ENCODE measurements around the gene KIAA0753.

DNA sequence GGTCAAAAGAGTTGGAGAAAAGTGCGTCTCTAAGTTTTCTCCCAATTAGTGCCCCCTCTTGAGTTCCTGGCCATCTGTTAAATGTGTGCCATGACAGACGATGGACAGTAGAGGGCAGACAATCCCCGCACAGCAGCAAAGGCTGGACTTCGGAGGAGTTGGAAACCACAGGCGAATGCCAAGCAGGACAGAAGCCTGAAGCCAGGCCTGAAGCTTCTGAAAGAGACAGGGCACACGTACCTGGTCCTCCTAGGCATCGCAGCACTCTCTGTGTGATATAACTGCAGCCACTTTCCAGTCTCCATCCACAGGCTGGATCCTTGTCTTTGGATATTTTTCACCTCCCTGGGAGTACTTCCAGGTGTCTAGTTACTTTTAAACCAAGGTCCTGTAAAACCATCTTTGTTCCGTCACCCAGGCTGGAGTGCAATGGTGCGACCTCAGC, 25.6 kb upstream of the KIAA0753 start:
- TF ChIP-seq BRD4 (CRISPR knock-in tag; IDR thresholded peaks at IDR 0.05) = no peak
- TF ChIP-seq ZKSCAN1 (IDR thresholded peaks at IDR 0.05; ENCODE audit: low read length) = no peak
- no peak for TF ChIP-seq ZNF790 (CRISPR knock-in tag; IDR thresholded peaks at IDR 0.05; ENCODE audit: borderline replicate concordance)
- no peak for TF ChIP-seq EP300 (IDR thresholded peaks at IDR 0.05; ENCODE audit: low read depth in 2 of 2, low read length in 2 of 2)
- no peak for TF ChIP-seq EP300 (CRISPR knock-in tag; IDR thresholded peaks at IDR 0.05; ENCODE audit: borderline replicate concordance)
- no peak for TF ChIP-seq CBX2 (IDR thresholded peaks at IDR 0.05; ENCODE audit: low read depth, low read length)
- TF ChIP-seq CBX2 (CRISPR knock-in tag; IDR thresholded peaks at IDR 0.05; ENCODE audit: low read depth) = no peak
- TF ChIP-seq EZH2 (conservative IDR thresholded peaks at IDR 0.05; ENCODE audit: low read depth, low read length) = no peak
- TF ChIP-seq ZNF10 (CRISPR knock-in tag; IDR thresholded peaks at IDR 0.05; ENCODE audit: borderline replicate concordance, low read depth) = no peak
- TF ChIP-seq NCOR1 (IDR thresholded peaks at IDR 0.05; ENCODE audit: borderline replicate concordance, low read length) = no peak
